ENCODE measurements around the gene LYL1.

- TF ChIP-seq, protein P1, sequence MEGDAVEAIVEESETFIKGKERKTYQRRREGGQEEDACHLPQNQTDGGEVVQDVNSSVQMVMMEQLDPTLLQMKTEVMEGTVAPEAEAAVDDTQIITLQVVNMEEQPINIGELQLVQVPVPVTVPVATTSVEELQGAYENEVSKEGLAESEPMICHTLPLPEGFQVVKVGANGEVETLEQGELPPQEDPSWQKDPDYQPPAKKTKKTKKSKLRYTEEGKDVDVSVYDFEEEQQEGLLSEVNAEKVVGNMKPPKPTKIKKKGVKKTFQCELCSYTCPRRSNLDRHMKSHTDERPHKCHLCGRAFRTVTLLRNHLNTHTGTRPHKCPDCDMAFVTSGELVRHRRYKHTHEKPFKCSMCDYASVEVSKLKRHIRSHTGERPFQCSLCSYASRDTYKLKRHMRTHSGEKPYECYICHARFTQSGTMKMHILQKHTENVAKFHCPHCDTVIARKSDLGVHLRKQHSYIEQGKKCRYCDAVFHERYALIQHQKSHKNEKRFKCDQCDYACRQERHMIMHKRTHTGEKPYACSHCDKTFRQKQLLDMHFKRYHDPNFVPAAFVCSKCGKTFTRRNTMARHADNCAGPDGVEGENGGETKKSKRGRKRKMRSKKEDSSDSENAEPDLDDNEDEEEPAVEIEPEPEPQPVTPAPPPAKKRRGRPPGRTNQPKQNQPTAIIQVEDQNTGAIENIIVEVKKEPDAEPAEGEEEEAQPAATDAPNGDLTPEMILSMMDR (IDR thresholded peaks at IDR 0.05; ENCODE audit: poor library complexity, severe bottlenecking) = no peak
- TF ChIP-seq EZH2 (IDR thresholded peaks at IDR 0.05; ENCODE audit: borderline replicate concordance, insufficient read depth, low read length, poor library complexity, severe bottlenecking) (no peak), TAF1 (IDR thresholded peaks at IDR 0.05; ENCODE audit: low read depth) (no peak), MXI1 (conservative IDR thresholded peaks at IDR 0.05; ENCODE audit: poor library complexity, severe bottlenecking) (no peak), REST (IDR thresholded peaks at IDR 0.05; ENCODE audit: borderline replicate concordance) (no peak), POLR2AphosphoS5 (IDR thresholded peaks at IDR 0.05) (no peak), EP300 (conservative IDR thresholded peaks at IDR 0.05; ENCODE audit: poor library complexity, severe bottlenecking) (no peak), RAD21 (conservative IDR thresholded peaks at IDR 0.05) (no peak), SMC3 (conservative IDR thresholded peaks at IDR 0.05; ENCODE audit: poor library complexity) (no peak)
Measured at GRCh38 chr19:13057147-13057572, 45.5 kb downstream of the LYL1 start.
